Left lobe of liver (tissue), 2 donors: ENCODE data around the gene TMEM237. TPM values are rescaled to one million over a fixed set of nuclear protein-coding genes. Genes with fewer than 3 reads are reported as not detected.
"Not testable (repeated sequence)": the region's sequence is repeated elsewhere in the genome, so short reads cannot be mapped to it uniquely, and the experiment has no call there.

ENCODE experiments used
- ATAC-seq: fragments of 200-7000 bp; cut with Tn5 transposase; one replicate; pipeline ENCODE4 v1.9.1; 2020; ENCODE audit warnings: mild to moderate bottlenecking, moderate library complexity
- DNase-seq: peaks from one replicate; pipeline ENCODE4 v3.0.0-alpha.2; 2020; ENCODE audit warnings: low spot score
- total RNA-seq: library from RNA; stranded (reverse); gene quantifications from one replicate; pipeline ENCODE4 v1.2.1, GENCODE V29; 2021
- donor health status: DM: no; HTN: no; CAD: no; lungs with moderate emphysema.
- donor health status: DM: no; HTN: yes; CAD: no.

The TMEM237 gene, protein sequence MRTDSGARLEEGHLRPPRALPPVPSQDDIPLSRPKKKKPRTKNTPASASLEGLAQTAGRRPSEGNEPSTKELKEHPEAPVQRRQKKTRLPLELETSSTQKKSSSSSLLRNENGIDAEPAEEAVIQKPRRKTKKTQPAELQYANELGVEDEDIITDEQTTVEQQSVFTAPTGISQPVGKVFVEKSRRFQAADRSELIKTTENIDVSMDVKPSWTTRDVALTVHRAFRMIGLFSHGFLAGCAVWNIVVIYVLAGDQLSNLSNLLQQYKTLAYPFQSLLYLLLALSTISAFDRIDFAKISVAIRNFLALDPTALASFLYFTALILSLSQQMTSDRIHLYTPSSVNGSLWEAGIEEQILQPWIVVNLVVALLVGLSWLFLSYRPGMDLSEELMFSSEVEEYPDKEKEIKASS
- 2.0 TPM for total RNA-seq

DNA sequence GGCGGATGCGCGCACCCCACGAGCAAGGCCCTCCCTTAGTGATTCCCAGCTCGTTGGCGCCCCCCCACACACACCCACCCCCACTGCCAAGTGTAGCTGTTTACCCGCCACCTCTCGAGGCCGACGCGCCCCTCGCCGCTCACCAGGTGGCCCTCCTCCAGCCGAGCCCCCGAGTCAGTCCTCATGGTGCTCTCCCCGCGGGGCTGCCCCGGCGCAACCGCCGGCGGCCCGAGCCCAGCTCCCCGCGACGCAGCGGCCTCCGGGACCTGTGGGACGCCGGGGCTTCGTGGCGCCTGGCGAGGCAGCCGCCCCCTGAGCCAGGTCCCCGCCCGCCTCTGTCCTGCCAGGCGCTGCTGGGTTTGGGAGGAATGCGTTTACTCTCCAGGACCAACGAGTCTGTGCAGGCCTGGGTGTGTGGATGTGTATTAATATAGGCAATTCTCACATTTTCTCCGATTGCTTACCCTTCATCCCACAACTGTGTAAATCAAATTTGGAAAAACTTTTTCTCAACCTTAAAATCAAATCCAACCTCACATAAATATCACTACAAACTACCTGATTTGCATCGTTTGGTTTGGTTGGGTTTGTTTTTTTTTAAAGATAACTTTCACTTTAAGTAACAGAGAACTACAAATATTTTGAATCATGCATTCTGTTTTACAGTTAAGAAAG is at the start of gene TMEM237:
Gene TMEM237 (minus strand): TSS at position 288 of the 675 bp plus-strand sequence. CDS start 103 bp downstream, at position 185.
- peak; percentile 72 for ATAC-seq
- DNase-seq, result peak; percentile 56

DNA sequence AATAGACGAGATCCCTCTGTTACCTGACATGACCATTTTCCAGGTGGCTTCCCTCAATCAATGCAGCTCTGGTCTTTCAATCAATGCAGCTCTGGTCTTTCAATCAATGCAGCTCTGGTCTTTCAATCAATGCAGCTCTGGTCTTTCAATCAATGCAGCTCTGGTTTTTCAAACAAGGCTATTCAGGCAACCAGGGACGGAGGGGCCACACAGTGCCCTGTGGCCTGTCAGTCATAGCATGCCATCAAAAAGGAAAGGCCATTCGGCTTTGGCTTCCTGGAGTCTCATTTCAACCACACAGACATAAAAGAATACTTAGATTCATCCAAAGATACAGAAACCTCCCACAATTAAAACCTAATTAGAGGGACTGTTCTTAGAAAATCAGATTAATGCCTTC is 41.9 kb upstream of the TMEM237 start:
- ATAC-seq, result no peak

DNA sequence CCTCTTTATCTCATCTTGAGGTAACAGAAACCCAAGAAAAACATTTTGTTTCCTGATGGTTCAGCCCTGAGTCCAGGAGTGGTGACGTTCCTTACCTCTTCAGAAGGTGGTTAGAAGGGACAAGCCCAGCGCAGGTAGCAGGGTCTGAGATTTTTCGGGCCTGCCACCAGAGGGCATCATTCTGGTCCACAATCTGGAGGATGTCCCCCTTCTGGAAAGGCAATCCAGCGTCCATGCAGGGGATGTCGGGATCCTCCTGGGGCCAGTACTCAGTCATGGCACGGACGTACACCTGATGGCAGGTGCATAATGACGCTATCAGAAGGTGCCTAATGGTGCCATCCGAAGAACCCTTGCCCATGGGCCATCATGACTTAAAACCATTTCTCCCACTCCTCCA is 37.4 kb upstream of the TMEM237 start:
- DNase-seq (no peak), ATAC-seq (no peak)

More for the DNA sequence above, 41.9 kb upstream of the TMEM237 start:
- no peak for DNase-seq

DNA sequence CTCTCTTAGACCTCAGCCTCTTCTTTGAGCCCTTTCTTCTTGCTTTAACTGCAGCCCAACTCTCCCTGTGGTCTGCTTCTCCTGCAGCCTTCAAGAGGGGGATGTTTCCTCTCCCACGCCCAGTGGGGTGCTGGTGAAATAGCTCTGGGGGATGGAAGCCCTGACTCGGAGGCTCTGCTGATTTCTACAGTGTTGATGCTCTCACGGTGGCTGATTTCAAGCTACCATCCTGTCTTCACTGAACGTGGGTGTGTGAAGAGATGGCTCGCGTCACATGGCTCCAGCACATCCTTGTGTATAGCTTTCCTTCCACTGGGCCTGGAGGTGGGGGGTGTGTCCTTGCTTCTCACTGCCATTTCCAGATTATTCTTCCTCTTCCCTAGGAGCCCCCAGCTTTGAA is 35.1 kb upstream of the TMEM237 start:
- no peak for ATAC-seq
- DNase-seq, result no peak

DNA sequence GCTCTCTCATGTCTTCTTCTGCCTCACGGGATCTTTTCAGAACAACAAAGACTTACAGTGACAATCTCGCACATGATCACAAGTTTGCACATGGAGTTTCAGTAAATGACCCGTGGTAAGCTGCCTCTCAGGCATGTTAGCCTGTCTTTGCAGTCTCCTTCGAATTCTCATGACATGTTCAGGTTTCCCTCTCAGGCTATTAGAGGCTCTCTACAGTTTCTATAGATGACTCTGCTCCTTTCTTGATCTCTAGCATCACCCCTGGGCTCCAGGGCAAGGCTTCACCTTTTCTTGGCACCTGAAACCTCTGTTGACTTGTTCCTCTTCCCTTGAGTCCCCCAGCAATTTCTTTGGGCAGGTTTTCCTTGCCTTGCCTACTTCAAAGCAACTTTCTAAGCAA is 32.2 kb upstream of the TMEM237 start:
- ATAC-seq, result no peak
- no peak for DNase-seq

DNA sequence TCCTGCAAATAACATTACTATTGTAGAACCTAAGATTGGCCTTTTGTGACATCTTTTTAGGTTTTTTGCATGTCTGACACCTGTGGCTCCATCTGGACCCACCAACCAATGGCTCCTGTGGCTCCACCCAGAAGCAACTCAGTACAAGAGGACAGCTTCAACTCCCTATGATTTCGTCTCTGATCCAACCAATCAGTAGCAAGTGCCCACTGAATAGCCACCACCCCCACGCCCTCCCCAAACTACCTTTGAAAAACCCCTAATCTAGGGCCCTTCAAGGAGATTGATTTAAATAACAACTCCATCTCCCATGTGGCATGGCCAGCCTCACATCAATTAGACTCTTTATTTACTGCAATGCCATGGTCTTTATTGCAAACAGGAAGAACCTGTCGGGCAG is 31.5 kb upstream of the TMEM237 start:
- ATAC-seq (no peak), DNase-seq (no peak)

DNA sequence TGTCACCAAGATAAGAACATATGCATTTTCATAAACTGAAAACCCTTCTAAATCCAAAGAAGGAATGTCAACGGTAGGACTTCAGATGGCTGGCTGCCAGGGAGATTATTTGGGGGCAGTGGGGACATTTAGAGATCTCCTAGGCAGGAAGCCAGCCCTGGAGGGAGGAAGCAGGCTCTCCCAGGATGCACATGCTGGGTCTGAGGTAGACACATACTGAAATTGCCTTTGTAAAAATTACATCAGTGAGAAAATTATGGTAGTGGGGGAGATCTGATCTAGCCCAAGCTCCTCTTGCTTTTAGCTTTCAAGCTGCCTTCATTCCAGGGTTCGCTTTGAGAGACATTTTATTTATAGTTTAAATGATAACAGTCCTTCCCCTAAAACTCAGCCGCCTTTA is 31.0 kb upstream of the TMEM237 start:
- DNase-seq (no peak), ATAC-seq (no peak)

DNA sequence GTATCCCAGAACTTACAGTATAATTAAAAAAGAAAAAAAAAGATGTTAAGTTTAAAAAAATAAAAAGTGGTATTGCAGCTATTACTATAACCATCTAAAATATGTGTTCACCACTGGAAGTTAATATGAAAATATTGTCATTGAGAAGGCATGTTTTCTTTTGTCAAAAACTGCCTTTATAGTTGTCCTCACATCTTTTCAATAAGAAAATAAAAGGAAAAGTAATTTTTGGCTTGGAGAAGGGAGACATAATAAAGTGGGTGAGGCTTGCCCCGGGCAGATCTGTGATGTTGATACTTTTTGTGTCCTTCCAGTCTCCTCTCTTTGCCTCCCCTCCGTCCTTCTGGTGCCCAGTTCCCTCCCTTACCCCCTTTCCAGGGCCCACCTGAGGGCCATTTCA is 30.2 kb upstream of the TMEM237 start:
- ATAC-seq (no peak), DNase-seq (no peak)

DNA sequence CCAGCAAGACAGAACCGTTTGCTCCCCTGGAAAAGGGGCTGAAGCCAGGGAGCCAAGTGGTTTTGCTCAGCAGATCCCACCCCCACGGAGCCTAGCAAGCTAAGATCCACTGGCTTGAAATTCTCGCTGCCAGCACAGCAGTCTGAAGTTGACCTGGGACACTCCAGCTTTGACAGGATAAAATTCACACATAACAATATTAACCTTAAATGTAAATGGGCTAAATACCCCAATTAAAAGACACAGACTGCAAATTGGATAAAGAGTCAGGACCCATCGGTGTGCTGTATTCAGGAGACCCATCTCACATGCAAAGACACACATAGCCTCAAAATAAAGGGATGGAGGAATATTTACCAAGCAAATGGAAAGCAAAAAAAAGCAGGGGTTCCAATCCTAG is 27.9 kb upstream of the TMEM237 start:
- not testable (repeated sequence) for ATAC-seq, DNase-seq

DNA sequence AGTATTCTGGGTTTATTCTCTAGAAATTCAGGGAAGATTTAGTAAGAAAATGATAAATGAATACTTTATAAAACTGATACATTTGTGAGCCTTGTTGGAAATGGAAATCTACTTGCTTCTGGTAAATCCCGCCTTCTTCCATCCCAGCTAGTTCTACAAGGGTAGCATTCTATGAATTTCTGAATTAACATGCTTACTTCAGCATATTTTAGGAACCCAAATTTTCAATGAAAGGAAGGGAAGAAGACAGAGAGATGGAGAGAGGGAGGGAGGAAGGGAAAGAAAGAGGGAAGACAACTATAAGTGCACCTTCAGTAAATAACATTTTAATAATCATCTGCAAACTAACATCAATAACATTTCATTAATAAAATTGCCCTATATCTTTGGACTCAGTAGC is 26.6 kb upstream of the TMEM237 start:
- ATAC-seq (no peak), DNase-seq (no peak)

DNA sequence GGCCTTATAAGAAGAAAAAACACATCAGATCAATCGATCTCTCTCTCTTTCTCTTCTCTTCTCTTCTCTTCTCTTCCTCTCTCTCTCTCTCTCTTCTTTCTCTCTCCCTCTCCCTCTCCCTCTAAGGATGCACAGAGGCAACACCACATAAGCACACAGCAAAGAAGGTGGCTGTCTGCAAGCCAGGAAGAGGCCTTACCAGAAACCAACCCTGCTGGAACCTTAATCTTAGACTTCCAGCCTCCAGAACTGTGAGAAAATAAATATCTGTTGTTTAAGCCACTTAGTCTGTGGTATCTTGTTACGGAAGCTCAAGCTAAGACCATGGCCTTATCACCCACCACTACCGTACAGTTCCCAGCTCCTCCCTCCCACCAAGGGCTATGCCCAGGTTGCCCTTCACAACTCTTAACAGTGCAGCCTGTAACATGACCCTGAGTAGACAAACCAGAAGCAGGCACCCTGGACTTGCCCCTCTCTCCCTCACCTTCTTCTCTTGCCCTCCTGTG is 25.2 kb upstream of the TMEM237 start:
- DNase-seq, result no peak
- no peak for ATAC-seq

DNA sequence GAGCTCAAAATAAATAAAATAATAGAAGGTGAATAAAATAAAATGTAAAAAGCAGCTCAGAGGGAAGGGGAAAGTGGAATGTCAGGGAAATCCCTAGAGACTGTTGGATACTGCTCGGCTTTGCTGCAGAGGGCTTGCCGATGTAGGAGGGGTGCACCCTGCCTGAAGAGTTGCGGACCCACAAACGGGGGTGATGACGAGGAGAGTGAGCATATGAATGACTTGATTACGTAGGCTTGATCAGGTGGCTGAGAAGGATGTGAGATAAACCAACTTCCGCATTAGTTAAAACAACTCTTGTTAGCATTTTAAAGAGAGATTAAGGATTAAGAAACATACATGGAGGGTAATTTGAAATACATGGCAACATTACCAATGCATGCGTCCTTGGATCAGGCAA is 21.0 kb upstream of the TMEM237 start:
- DNase-seq (no peak), ATAC-seq (no peak)

DNA sequence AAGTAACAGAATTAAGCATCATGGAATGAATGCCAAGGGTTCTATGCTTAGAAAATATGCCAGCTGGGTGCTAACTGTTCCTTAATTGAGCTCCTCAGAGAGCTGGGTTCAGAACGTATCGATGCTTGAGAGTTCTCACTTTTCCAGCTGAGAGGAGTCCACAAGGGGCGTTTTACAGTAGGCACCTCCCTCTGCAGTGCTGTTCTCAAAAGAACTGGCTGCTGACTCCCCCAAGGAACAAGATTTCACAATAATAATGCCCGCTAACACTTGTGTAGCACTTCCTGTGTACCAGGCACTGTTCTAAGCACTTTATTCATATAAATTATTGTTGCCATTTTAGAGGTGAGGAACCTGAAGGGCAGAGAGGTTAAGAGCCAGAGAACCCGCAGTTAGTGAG is 18.1 kb upstream of the TMEM237 start:
- no peak for ATAC-seq
- DNase-seq, result no peak

DNA sequence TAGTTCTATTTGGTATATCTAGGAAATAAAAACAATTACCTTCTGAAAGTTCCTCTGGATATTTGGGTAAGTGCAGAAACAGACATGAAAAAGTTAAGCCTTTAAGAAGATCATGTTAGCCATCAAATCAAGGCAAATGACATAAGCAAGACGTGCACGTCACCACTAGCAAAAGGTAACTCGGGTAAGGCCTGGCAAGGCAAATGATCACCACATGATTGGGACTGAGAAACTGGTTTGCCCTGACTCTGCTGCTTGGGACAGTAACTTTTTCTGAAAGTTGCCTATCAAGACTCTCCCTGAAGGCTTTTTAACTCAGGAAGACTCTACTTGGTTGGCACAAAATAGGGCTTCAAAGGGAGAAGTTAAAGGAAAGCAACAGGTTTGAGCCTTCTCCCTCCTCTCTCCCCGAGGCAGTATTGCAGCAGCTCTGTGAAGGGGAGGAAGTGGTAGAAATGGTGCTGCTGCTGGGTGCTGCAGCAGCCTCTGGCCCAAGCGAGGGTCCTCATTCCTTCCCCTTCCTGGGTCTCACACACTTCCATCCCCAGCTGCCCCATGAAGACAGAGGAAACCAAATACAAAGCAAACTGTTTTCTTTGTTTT is 17.1 kb upstream of the TMEM237 start:
- DNase-seq (no peak), ATAC-seq (no peak)

DNA sequence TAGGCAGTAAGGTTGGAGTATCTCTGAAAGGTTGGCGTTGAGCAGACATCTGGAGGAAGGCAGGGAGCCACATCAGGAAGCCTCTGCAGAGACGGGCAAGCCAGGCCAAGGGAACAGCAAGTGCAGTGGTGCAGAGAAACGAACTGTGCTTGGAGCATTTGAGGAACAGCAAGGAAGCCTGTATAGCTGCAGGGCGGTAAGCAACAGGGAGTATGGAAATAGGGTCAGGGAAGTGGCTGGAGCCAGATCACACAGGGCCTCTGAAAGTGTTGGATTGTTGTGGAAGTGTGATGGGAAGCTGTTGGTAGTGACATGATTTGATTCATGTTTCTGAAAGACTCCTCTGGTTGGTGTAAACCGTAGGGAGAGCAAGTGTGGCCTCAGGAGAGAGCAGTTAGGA is 13.4 kb upstream of the TMEM237 start:
- DNase-seq, result no peak
- ATAC-seq, result no peak

DNA sequence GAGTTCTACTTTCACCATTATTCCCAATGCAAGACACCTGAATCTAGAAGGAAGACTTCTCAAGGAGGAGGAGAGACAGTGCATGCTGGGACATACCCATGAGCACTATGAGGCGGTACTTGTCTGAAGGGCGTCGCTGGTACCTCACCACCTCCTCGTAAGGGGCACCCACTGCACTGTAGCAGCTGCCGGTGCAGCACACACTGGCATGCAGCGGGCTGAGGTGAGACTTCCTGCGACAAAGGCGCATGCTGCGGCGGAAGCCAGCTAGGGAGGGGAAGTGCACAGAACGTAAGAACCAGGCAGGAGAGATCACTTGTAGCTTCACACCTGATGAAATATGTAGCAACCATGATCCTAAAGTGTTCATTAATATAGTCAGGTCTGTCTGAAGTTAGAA is 12.8 kb upstream of the TMEM237 start:
- ATAC-seq (no peak), DNase-seq (no peak)

DNA sequence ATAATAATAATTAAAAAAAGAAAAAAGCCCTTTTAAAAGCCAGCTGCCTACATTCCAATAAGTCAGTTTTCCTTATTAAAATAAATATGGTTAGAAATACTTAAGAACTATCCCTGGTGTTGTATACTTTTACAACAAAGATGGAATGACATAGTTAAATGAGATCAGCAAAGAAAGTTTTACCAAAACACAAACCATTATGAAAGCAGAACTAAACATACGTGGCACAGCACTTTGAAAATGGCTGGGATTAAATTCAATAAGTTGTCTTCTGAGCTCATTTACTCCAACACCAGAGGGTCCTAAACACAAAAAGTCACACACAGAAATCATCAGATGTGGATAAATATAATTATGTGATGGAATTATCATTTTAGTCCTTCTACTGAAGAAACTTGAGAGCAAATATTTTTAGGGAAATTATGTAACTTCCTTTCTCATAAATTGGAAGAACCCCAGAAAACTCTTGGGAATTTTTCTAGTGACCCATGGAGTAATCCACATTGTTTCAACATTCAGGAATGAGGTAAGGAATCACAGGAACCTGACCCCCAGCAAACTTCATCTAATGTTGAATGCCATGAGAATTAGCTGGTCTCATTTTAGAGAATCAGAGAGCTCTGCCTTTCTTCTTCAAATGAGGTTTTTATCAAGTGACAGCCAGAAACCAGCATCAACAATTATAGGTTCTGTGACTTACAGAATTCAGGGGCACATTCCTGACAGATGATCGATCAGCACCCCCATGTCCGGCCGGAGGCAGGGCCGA is 11.5 kb upstream of the TMEM237 start:
- ATAC-seq (no peak), DNase-seq (no peak)

DNA sequence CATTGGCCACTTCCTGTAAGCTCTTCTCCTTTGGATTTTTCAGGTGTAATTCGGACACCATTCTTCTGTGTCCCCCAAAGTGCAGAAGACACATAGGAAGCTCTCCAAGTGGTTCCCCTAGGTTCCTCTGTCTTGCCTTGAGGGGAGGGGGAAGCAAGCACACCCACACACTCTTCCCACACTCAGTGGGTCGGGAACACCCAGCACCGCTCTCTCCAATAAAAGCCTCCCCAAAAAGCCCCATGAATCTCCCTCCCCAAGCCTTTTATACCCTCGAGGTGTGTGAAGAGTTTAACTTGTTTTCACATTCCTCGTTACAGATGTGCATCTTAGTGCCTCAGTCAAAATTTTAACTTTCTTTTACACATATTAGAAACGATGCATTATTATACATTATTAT is 9.9 kb upstream of the TMEM237 start:
- ATAC-seq, result no peak

DNA sequence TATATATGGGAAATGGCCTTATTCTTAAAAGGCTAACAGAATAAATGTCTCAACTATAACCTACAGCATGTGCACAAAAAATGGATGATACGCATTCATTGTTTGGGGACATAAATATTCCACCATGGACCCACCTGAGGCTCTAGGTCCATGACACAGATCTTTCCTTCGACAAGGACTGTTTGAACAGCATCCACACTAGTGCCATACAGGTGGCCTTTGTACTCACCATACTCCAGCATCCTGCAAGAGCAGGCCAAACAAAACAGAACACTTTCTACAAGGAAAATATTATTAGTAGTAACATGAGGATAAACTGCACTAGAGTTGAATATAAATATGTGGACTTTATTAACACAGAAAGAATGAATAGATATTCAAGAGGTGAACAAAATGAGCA is 6.1 kb upstream of the TMEM237 start:
- DNase-seq (no peak), ATAC-seq (no peak)

More for the DNA sequence above, 9.9 kb upstream of the TMEM237 start:
- DNase-seq, result no peak

DNA sequence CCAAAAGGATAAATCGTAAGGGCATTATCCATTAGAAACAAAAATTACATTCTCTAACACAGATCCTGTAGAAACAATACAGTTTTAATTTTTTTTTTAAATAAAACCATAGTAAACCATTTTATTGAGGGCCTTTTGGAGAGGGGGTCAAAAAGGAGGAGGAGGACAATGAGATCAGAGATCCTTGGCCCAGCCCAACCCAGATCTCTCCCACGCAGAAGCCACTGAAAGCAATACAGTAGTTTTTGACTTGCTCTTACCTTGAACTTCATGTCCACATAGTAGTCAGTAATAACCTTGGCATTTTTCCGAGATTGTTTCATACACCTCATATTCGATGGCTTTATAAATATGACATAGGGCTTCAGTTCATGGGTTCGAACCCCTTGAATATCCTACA is 4.1 kb upstream of the TMEM237 start:
- DNase-seq (no peak), ATAC-seq (no peak)

DNA sequence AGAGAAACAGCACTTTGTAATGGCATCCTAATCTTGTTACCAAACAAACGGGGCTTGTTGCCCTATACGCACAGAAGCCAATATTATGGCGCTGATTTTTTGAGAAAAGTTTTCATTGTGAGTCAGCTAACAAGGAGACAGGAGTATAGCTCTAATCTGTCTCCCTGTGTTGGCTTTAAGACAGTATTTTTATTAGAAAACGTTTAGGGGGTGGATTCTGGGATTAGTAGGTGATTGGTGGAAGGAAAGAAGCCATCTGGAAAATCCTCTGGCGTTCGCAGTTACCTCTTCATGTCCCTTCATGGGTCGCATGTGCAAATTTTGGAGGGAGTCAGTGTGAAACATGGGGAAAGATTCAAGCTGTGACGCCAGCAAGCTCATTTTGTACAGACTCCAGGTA is 698 bp upstream of the TMEM237 start:
- no peak for DNase-seq
- no peak for ATAC-seq
